Measurements from ENCODE around the gene EQTN.
"Not testable (repeated sequence)": the region's sequence is repeated elsewhere in the genome, so short reads cannot be mapped to it uniquely, and the experiment has no call there.

EQTN gene

DNA sequence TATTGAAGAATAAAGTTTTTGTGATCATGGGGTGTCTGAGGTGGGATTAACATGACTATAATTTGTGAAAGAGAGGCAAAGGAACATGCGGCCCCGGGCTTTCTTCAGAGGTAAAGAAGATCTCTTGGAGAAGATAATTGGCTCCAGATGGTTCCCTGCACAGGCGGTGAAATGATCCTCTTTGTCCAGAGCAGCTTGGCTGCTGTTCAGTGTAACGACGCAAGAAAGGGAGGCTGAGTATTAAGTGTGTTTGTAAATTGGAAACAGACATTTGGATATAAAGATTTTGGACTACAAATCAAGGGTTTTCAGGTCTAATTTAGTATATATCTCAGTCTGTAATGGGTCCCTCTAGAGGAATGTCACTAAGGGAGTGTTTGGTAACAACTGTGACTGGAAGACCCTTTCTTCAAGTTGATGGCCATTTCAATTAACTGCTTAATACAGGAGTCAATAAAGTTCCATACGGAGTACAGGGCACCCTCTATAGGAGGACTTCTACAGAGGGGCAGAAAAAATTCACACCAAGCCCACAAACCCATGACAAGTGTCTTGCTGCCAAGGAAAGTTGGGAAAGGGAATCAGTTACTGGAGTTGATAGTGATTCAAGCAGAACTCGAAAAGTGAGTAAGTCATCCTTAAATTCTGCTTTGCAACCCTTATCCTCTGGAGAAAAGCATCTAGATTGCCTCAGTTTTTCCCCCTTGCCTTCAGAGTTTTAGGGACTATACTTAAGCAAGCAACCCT is 4.1 kb downstream of the EQTN start:
- peak; percentile 25 for DNase-seq

DNA sequence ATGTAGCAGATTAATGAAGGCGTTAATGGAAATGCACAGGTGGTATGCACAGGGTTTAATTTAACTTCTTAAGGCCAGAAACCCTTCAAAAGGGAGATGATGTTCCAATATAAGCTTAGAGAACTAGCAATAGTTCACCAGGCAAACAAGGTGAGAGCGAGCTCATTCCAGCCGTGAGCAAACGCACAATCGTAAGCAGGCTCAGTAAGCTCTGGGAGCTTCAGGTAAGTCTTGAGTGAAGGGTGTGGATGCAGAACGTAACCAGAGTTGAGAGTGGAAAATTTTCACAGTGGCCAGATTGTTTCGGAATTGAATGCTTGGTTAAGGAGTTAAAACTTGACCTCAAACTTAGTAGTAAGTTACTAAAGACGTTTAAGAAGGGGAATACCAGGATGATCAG is 5.7 kb downstream of the EQTN start:
- DNase-seq: no peak

DNA sequence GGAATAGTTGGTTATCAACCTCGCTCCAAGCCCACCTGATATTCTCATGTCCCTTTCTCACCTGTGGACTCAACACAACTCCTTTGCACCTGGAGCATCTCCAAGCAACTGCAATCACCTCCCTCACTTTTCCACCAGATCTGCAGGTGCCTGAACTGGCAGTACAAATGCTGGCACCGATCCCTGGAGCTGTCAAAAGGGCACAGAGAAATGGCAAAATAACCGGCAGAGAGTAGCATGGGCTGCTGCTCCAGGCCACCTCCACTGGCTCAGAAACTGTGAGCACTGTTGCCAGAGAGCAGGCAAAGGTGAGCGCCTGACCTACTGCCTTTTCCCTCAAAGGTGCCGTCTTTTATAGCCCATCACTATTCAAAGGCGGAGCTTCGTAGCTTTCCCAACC is 14.7 kb downstream of the EQTN start:
- no peak for DNase-seq

DNA sequence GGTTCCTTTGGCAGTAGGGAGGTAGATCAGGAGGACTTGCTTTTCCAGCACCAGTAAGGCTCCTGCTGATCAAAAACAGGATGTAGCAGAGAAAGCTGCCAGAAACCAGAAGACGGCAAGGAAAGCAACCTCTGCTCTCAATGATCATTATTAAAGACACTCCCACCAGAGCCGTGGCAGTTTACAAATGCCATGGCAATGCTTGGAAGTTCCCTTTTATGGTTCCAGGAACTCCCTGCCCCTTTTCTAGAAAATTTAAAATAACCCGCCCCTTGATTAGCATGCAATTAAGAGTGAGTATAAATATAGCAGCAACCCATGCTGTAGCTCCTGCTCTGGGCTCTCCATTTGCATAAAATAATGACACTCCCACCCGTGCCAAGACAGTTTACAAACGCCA is 16.1 kb downstream of the EQTN start:
- no peak for DNase-seq

DNA sequence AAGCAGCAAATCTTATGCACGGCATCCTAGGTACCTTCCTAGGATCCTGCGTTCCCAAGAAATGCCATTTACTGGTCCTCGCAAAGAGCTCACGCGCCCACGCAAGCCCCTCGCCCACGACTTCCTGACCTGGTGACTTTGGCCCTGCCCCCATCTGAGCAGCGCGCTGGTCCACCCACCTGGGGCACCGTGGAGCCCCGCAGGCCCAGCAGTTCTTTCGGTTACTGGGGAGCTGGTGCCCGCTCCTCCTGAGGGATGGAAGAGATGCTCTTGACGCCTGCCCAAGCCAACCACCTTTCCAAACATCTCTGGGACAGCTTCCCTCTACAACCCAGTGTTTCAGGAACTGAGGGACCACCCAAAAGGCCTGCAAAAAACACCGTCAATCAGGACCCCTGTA is 16.7 kb downstream of the EQTN start:
- no peak for DNase-seq

DNA sequence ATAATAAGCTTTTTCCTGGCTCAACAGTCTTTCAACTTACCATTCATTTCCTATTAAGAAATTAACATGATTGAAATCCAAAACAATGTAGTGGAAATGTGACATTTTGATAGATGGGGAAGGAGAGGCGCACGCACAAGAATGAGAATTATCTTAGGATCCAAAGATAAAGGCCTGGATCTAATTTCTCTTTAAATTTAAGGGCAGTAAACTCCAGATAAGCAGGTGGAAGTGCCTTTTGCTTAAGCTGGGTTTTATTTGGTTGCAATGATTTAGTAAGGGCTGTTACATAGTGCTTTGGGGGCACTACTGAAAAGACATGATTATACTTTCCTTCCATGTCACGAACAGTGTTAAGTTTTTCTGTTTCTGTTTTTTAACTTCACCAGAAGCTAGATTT is 17.3 kb downstream of the EQTN start:
- DNase-seq: no peak

DNA sequence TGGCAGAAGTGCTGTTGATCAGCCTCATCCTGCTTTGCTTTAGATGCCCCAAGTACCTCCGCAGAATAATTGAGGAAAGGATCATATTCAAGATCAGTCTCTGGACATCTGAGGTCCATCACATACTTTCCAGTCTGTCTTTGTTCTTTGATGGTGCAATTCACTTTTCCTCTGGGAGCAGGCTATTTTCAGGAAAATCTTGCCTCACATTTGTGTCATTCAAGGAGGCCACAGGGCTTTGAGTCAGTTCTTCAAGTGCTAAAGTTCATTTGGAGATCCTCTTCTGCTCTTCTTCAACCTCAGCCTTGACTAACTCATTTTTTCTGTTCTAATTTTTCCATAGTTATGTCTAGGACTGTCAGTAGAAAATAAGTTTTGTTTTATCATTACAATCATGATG is 18.6 kb downstream of the EQTN start:
- DNase-seq: no peak

DNA sequence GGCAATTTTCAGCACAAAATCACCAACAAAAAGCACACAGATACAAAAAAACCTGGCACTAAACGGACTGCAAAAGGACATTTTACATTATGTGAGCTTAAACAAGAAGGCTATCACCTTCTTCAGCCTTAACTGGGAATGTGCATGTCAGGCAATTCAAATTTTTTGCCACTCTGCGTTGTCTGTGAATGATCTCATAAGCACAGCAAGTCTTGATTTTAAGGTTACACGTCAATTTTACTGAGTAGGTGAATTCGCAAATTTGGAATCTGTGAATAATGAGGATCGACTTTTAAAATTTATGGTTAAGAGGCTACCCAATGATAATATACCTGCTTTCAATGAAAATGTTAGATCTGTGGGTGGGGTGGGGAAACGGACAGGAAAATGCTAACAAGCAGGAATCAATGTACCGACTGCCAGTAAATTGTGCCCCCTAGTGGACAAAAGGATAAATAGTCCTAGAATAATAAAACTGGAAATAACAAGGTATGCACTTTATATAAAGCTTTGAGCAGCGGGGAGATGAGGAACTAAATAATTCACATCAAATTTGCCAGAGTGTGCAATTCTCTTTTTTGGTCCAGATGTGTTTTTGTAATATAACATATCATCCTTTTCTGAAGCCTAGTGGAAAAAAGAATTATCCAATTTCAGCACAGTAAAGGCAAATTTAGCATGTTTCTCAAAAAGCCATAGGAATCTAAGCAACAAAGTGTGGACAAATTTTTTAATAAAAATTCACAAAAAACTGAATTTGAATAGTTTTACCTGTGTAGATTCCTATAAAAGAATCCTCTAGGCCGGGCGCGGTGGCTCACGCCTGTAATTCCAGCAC is 20.5 kb downstream of the EQTN start:
- peak; percentile 57 for DNase-seq

DNA sequence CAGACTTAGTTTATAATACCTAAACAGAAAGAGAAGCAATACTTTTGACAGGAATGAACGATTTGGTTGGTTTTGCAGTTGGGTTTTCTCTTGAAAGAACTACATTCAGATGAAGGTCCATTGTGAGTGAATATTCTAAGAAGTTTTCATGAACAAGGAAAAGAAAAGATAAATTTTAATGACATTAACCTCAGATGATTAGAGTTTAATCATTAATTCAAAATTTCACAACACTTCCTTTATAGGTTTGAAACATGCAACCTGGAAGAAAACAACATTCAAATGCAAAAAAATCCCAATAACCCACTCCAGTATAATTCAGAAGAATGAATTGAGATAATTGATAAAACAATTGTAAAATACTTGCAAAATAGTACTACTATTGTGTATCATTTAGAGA is 23.8 kb downstream of the EQTN start:
- no peak for DNase-seq

DNA sequence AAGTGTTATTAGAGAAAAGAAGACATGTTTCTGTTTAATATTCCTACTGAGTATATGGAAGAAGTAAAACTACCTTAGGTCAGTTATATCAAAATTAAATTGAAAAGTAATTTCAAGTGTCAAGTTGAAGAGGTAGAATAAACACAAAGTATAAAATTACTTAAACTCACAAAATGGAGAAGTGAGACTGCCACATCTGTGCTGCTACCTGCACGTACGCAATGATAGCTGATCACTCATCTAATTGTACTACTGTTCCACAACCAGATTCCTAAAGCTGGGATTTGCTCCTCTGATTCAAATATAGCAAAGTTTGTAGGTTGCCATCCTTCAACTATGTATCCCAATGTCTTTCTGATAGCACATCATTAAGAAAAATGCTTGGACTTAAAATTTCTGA is 24.8 kb downstream of the EQTN start:
- no peak for DNase-seq

DNA sequence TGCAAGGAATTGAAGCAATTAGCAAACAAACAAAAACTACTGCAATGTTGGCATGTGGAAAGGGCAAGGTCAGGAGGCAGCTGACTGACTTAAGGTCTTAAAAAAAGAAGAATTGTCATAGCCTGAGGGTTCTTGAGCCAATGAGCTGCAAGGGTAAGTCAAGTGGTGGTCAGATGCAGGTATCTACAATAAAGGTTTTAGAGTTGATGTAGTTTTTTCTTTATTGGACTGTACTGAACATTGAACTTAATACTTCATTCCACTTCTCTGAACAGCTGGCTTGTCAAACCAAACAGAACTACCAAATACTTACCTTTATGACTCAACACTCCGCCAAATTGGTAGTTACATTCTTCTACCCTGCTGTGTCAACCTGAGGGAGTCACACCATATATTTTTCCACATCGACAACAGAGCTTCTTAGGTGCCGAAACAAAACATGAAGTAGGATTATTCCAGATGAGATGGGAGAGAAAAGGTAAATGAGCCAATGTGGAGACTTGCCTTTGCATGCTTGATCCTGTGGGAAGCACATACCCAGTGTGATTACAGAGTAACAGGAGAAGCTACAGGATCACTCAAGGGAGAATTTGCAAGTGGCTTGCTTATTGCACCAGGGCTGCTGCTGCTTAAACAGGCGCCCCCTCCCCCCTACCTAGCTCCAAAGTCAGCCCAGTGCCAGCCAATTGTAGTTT is 35.3 kb downstream of the EQTN start:
- peak; percentile 6 for DNase-seq

DNA sequence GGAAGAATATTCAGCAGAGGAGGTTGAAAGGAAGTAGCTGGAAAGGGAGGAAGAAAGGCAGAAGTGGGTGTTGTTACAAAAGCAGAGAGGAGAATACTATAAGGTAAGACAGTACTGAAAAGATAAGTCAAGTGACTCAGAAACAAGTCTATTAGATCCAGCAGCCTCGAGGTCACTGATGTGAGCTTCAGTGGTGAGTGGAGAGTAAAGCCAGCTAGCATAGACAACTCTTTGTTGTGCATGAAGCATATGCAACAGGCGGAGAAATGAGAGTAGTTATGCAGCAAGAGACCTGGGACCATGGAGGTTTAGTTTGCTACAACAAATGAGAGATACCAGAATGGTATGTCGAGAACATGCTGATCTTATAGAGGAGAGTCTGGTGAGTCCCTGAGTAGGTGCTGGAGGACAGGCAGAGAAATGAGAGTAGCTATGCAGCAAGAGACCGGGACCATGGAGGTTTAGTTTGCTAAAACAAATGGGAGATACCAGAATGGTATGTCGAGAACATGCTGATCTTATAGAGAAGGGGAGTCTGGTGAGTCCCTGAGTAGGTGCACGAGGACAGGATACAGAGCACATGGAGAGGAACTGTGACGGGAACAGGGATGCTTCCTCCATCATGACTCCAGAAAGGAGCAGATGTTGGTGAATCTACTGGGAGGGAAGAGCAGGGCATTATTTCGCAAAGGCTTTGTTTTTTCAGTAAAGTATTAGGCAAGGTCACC is 36.0 kb downstream of the EQTN start:
- no peak for DNase-seq

DNA sequence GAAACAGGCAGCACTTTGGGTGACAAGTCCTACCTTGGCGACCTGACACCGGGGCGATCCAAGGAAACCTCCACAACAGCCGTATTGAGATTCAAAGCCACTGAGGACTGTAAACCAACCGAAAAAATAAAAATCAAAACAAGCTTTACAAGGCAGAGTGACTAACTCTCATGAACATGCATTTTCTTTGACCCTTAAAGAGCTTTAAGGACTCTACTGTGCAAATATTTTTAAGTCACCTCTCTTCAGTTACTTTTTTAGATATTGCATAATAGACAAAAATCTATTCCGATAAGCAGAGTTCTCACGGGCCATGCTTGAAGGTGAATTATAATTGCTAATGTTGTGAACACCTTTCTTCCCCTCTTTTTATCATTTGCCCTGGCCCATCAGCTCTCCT is 38.3 kb downstream of the EQTN start:
- no peak for DNase-seq

DNA sequence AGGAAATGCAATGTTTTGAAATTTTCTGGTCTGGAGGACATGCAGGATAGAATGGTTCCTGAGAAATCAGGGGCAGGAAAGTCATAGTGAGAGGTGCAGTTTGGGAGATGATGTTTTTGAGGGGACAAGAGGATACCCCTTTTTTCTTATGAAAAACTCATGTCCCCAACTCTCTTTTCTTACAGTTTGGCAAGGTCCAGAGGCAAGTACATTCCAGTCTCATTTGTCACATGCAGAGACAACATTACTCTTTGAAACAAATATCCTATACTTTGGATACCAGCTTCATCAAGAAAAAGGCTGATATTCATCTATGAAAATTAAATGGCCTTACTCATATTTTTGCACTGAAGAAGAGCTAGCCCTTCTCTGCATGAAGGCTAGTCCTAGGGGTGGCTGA is 48.2 kb downstream of the EQTN start:
- peak; percentile 42 for DNase-seq

DNA sequence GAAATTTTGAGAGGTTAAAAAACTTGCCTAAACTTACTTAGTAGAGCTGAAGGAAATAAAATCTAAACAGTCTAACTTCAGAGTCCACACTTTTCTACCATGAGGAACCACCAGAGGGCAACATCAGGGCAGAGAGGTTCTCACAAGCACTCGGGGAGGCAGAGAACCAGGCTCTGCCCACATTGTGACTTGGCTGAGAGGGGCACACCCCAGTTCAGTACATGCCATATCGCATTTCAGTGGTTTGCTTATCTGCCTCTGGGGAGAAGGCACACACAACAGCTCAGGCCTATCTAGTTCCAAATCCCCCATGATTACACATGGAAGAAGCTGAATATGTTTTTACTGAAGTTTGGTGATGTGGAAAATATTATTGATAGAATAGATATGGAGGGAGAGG is 49.2 kb downstream of the EQTN start:
- DNase-seq: peak; percentile 76

DNA sequence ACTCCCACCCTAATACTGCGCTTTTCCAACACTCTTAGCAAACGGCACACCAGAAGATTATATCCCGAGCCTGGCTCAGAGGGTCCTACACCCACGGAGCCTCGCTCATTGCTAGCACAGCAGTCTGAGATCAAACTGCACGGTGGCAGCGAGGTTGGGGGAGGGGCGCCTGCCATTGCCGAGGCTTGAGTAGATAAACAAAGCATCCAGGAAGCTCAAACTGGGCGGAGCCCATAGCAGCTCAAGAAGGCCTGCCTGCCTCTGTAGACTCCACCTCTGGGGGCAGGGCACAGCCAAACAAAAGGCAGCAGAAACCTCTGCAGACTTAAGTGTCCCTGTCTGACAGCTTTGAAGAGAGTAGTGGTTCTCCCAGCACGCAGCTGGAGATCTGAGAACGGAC is 57.3 kb downstream of the EQTN start:
- DNase-seq: not testable (repeated sequence)

All from fibroblast of skin of back (primary cell).